Measurements from ENCODE around the gene NCOA1.
A peak's percentile ranks its signal among the peaks of the same experiment; 100 is the strongest.

NCOA1 gene

DNA sequence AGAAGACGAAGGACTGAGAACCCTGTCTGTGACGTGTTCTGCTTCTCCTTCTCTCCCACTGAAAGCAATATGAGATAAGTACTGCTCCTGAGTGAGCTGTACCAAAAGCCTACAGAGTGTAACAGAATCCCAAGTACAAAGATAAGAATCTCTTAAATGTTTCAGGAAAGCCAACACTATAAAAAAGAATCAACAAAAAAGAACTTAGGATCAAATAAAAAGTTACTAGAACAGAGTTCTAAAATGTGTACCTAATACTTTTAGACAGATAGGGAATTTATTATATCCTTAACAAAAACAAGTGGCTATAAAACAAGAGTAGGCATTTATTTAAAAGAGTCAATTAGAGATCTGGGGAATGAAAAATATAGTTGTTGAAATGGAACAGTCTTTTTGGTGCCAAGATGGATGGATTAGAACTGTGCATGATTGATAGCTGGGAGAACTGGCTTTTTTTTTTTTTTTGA, 49.0 kb downstream of the NCOA1 start:
- no peak for DNase-seq
- no peaks in the 10 kb centered on the region for H3K27me3 ChIP-seq (replicated peaks)
- H3K36me3 ChIP-seq (replicated peaks): no peaks in the 10 kb centered on the region
- in situ Hi-C loops (cut with HindIII; ENCODE audit: low pct_ligation_motif_present, low sequenced_read_pairs): no loop called here
- H3K27ac ChIP-seq: no peak overlapping the region
- TF ChIP-seq, protein P1, sequence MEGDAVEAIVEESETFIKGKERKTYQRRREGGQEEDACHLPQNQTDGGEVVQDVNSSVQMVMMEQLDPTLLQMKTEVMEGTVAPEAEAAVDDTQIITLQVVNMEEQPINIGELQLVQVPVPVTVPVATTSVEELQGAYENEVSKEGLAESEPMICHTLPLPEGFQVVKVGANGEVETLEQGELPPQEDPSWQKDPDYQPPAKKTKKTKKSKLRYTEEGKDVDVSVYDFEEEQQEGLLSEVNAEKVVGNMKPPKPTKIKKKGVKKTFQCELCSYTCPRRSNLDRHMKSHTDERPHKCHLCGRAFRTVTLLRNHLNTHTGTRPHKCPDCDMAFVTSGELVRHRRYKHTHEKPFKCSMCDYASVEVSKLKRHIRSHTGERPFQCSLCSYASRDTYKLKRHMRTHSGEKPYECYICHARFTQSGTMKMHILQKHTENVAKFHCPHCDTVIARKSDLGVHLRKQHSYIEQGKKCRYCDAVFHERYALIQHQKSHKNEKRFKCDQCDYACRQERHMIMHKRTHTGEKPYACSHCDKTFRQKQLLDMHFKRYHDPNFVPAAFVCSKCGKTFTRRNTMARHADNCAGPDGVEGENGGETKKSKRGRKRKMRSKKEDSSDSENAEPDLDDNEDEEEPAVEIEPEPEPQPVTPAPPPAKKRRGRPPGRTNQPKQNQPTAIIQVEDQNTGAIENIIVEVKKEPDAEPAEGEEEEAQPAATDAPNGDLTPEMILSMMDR (IDR thresholded peaks at IDR 0.05; ENCODE audit: low read depth, low read length, missing control alignments): no peak
- no peak overlapping the region for H3K4me3 ChIP-seq (ENCODE audit: low read depth, low read length)

DNA sequence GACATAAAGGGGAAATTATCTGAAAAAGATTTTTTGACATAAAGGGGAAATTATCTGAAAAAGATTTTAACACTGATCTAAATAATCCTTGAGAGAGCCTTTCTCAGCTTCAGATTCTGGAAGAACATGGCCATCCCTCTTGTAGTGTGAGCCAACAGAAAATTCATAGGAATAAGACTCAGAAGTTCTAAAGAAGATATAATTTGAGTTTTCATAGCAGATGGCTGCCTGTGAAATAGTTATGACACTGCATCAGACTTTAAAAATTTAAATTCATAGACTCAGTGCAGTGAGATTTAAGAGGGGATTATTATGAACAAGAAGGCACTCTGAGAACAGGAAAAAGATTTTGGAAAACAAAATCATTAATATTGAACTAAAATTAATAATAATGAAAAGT, 50.6 kb downstream of the NCOA1 start:
- in situ Hi-C loops (cut with HindIII; ENCODE audit: low pct_ligation_motif_present, low sequenced_read_pairs): no loop called here
- Histone ChIP-seq H3K4me3 (ENCODE audit: low read depth, low read length) (no peak overlapping the region), H3K36me3 (replicated peaks) (no peaks in the 10 kb centered on the region), H3K27me3 (replicated peaks) (no peaks in the 10 kb centered on the region), H3K27ac (no peak overlapping the region)
- TF ChIP-seq, protein P1 (IDR thresholded peaks at IDR 0.05; ENCODE audit: low read depth, low read length, missing control alignments): no peak
- no peak for DNase-seq

DNA sequence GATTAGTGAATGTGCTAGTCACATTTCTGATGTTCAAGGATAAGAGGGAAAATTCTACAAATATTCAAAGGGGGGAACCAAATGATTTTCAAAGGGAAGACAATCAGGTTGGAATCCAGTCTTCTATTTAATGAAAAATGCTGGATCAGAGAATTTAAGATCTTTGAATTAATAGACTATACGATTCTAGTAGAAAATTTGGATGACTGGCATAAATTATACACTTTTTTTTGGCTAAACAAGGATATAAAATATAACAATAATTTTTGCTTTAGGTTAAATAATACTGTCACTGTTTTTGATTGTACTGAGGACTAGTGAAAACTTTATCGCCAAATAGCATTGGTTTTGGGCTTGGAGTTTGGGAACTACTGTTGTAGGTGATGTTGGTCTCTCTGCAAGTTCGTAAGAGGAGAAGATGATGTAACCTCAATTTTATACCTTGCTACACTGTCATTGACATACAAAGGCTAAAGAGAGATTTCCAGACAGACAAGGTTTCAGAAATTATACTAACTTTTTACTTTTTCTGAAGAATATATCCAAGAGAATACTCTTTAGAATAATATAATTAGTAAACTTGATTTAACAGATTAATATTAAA, 51.3 kb downstream of the NCOA1 start:
- in situ Hi-C loops (cut with HindIII; ENCODE audit: low pct_ligation_motif_present, low sequenced_read_pairs): no loop called here

DNA sequence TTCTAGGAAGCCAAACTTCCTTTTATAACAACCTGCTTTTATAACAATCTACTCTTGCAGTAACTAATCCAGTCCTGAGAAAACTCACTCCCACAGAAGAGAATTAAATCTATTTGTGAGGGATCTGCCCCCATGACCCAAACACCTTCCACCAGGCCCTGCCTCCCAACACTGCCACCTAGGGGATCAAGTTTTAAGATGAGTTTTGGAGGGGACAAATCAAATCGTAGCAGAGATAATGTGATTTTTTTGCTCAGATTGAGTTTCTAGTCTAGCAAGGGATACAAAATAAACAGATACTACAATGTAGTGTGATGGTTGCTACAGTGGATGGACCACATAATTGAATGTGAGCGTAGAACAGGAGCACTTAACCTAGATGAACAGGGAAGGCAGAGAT, 52.2 kb downstream of the NCOA1 start:
- Histone ChIP-seq H3K27ac (no peak overlapping the region), H3K36me3 (replicated peaks) (no peaks in the 10 kb centered on the region), H3K27me3 (replicated peaks) (no peaks in the 10 kb centered on the region), H3K4me3 (ENCODE audit: low read depth, low read length) (no peak overlapping the region)
- no peak for DNase-seq
- TF ChIP-seq, protein P1 (IDR thresholded peaks at IDR 0.05; ENCODE audit: low read depth, low read length, missing control alignments): peak; percentile 20
- in situ Hi-C loops (cut with HindIII; ENCODE audit: low pct_ligation_motif_present, low sequenced_read_pairs): no loop called here

More for the DNA sequence above, 51.3 kb downstream of the NCOA1 start:
- TF ChIP-seq, protein P1 (IDR thresholded peaks at IDR 0.05; ENCODE audit: low read depth, low read length, missing control alignments): no peak
- H3K36me3 ChIP-seq (replicated peaks): no peaks in the 10 kb centered on the region
- DNase-seq: no peak
- no peak overlapping the region for H3K4me3 ChIP-seq (ENCODE audit: low read depth, low read length)
- H3K27ac ChIP-seq: no peak overlapping the region
- H3K27me3 ChIP-seq (replicated peaks): no peaks in the 10 kb centered on the region

DNA sequence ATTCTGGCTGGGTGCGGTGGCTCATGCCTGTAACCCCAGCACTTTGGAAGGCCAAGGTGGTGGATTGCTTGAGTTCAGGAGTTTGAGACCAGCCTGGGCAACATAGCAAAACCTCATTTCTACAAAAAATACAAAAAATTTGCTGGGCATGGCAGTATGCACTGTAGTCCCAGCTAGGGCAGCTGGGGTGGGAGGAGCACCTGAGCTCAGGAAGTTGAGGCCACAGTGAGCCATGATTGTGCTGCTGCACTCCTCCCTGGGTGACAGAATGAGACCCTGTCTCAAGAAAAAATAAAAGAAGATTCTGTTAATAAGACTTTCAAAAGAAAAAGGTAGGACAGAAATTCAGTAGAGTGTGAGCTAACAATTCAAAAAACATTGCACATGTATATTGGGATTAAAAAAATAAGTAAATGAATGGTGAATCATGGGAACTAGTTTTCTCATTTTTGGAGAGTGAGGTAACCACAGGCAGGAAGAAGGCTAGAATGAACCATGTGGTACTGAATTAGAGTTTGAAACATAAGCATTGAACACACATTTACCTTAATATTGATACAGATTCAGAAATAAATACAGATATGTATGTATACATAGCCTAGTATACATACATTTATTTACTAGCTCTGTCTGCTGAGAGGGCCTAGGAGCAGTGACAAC, 53.5 kb downstream of the NCOA1 start:
- DNase-seq: no peak
- H3K36me3 ChIP-seq (replicated peaks): no peaks in the 10 kb centered on the region
- no peak overlapping the region for H3K4me3 ChIP-seq (ENCODE audit: low read depth, low read length)
- TF ChIP-seq, protein P1 (IDR thresholded peaks at IDR 0.05; ENCODE audit: low read depth, low read length, missing control alignments): no peak
- no peak overlapping the region for H3K27ac ChIP-seq
- H3K27me3 ChIP-seq (replicated peaks): no peaks in the 10 kb centered on the region
- in situ Hi-C loops (cut with HindIII; ENCODE audit: low pct_ligation_motif_present, low sequenced_read_pairs): no loop called here
